ENCODE data around the gene STBD1.

- TF ChIP-seq CTCF (IDR thresholded peaks at IDR 0.05) (no peak), TEAD4 (IDR thresholded peaks at IDR 0.05; ENCODE audit: borderline replicate concordance, insufficient read depth) (no peak), RCOR1 (IDR thresholded peaks at IDR 0.05; ENCODE audit: low read length) (no peak), FOXM1 (IDR thresholded peaks at IDR 0.05; ENCODE audit: low read depth) (no peak), EP300 (IDR thresholded peaks at IDR 0.05; ENCODE audit: borderline replicate concordance in 1 of 2, low read depth in 1 of 2, low read length in 1 of 2) (no peak)
- TF ChIP-seq, protein P1, sequence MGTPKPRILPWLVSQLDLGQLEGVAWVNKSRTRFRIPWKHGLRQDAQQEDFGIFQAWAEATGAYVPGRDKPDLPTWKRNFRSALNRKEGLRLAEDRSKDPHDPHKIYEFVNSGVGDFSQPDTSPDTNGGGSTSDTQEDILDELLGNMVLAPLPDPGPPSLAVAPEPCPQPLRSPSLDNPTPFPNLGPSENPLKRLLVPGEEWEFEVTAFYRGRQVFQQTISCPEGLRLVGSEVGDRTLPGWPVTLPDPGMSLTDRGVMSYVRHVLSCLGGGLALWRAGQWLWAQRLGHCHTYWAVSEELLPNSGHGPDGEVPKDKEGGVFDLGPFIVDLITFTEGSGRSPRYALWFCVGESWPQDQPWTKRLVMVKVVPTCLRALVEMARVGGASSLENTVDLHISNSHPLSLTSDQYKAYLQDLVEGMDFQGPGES (IDR thresholded peaks at IDR 0.05; ENCODE audit: low read depth, low read length) = no peak
Observed at GRCh38 chr4:76280488-76281441, 25.8 kb upstream of the STBD1 start.
